Measurements from ENCODE around the gene GVQW3.

GRCh38 chr11:76368490-76368889 lies 12.6 kb upstream of the GVQW3 start:
- TF ChIP-seq POLR2A (IDR thresholded peaks at IDR 0.05) (no peak), CTCF (IDR thresholded peaks at IDR 0.05) (no peak)

Measured in thyroid gland (tissue), 4 donors.